Activated B cell treated with CpG ODN at 0.5 μM for 24 hours (primary cell): ENCODE measurements around the gene MFSD1. TPM values are rescaled to one million over a fixed set of nuclear protein-coding genes. Genes with fewer than 3 reads are reported as not detected.

Source experiments
- ATAC-seq: fragments of 200-7000 bp; cut with Tn5 transposase; one replicate; pipeline ENCODE4 v1.10.0; 2021; ENCODE audit warnings: low read depth, mild to moderate bottlenecking, moderate library complexity
- CTCF ChIA-PET: fragments of 350-600 bp; sonication (Branson Sonifier 250); formaldehyde crosslinking; loops from one replicate; lab custom pipeline; 2021; ENCODE audit warnings: antibody characterized with exemption; lab: Charles Lee
- POLR2A ChIA-PET: fragments of 350-600 bp; sonication (Branson Sonifier 250); formaldehyde crosslinking; loops from one replicate; lab custom pipeline; 2021; ENCODE audit warnings: antibody characterized with exemption; lab: Charles Lee
- DNase-seq: peaks from one replicate; pipeline ENCODE4 v3.0.0; 2022
- H3K27ac Mint-ChIP-seq: one replicate; pipeline ENCODE4 v1.8.0; 2020; ENCODE audit warnings: mixed read lengths
- H3K27me3 Mint-ChIP-seq: one replicate; pipeline ENCODE4 v1.8.0; 2021; ENCODE audit warnings: mixed read lengths
- H3K36me3 Mint-ChIP-seq: one replicate; pipeline ENCODE4 v1.8.0; 2021; ENCODE audit warnings: low read depth, mixed read lengths
- H3K4me1 Mint-ChIP-seq: one replicate; pipeline ENCODE4 v1.8.0; 2021; ENCODE audit warnings: mixed read lengths
- H3K4me3 Mint-ChIP-seq: one replicate; pipeline ENCODE4 v1.8.0; 2020; ENCODE audit warnings: mild to moderate bottlenecking, mixed read lengths
- H3K9me3 Mint-ChIP-seq: one replicate; pipeline ENCODE4 v1.8.0; 2020; ENCODE audit warnings: mixed read lengths
- CTCF ChIP-seq: fragments of 200-600 bp; IDR thresholded peaks from one replicate; pipeline ENCODE4 v1.8.0; 2022; ENCODE audit warnings: antibody characterized with exemption, mild to moderate bottlenecking
- intact Hi-C: fragments of 100-400 bp; cut with micrococcal nuclease; formaldehyde crosslinking; loops from one replicate; pipeline ENCODE4 v1.15.1; 2024
- total RNA-seq: library from RNA; stranded (reverse); gene quantifications from 2 replicates; pipeline ENCODE4 v1.2.3, GENCODE V29; 2022

The MFSD1 gene
- total RNA-seq, 1 donor from 2014 or later: 41.6 TPM

- ATAC-seq (no peak), DNase-seq (no peak)
- no peaks in the 10 kb centered on the region for H3K4me1 Mint-ChIP-seq
- H3K4me3 Mint-ChIP-seq: no peak overlapping the region
- ChIA-PET CTCF (no interaction called here), POLR2A (no interaction called here)
- peaks cover 2% of the 10 kb centered on the region for H3K9me3 Mint-ChIP-seq
- TF ChIP-seq CTCF: no peak
- H3K27me3 Mint-ChIP-seq: no peaks in the 10 kb centered on the region
- intact Hi-C loops: no loop called here
- no peaks in the 10 kb centered on the region for H3K36me3 Mint-ChIP-seq
- no peak overlapping the region for H3K27ac Mint-ChIP-seq
Measured at GRCh38 chr3:158782283-158782989, 19.4 kb upstream of the MFSD1 start.

GRCh38 chr3:158783051-158783450 is 18.8 kb upstream of the MFSD1 start:
- H3K9me3 Mint-ChIP-seq: peaks cover 2% of the 10 kb centered on the region
- DNase-seq (no peak), ATAC-seq (no peak)
- no peak overlapping the region for H3K4me3 Mint-ChIP-seq
- no peaks in the 10 kb centered on the region for H3K4me1 Mint-ChIP-seq
- intact Hi-C loops: no loop called here
- POLR2A ChIA-PET: no interaction called here
- CTCF ChIA-PET: interaction anchor here (0.8 kb wide), 1 partner anchor 55 kb away, joined by 3 read pairs; no protein-coding TSS in a partner anchor
- H3K27me3 Mint-ChIP-seq: no peaks in the 10 kb centered on the region
- no peak for TF ChIP-seq CTCF
- H3K36me3 Mint-ChIP-seq: no peaks in the 10 kb centered on the region
- no peak overlapping the region for H3K27ac Mint-ChIP-seq

GRCh38 chr3:158785972-158786371 is 15.9 kb upstream of the MFSD1 start:
- DNase-seq: no peak

GRCh38 chr3:158788446-158788845 is 13.4 kb upstream of the MFSD1 start:
- ChIA-PET CTCF (interaction anchor here (1.0 to 3.9 kb wide), 3 partner anchors 12 to 128 kb away, joined by 3 to 98 read pairs (median 10); no protein-coding TSS in a partner anchor), POLR2A (no interaction called here)
- Mint-ChIP-seq H3K4me3 (no peak overlapping the region), H3K4me1 (peaks cover 3% of the 10 kb centered on the region), H3K27me3 (no peaks in the 10 kb centered on the region), H3K9me3 (no peaks in the 10 kb centered on the region), H3K27ac (no peak overlapping the region), H3K36me3 (no peaks in the 10 kb centered on the region)
- TF ChIP-seq CTCF: no peak
- ATAC-seq (no peak), DNase-seq (no peak)
- intact Hi-C loops: no loop called here

More at GRCh38 chr3:158785972-158786371, 15.9 kb upstream of the MFSD1 start:
- no peak for TF ChIP-seq CTCF
- Mint-ChIP-seq H3K36me3 (no peaks in the 10 kb centered on the region), H3K4me1 (no peaks in the 10 kb centered on the region), H3K27me3 (no peaks in the 10 kb centered on the region), H3K27ac (no peak overlapping the region), H3K4me3 (no peak overlapping the region), H3K9me3 (no peaks in the 10 kb centered on the region)
- CTCF ChIA-PET: no interaction called here
- POLR2A ChIA-PET: no interaction called here
- no peak for ATAC-seq
- intact Hi-C loops: no loop called here

- Mint-ChIP-seq H3K27ac (no peak overlapping the region), H3K9me3 (no peaks in the 10 kb centered on the region), H3K36me3 (no peaks in the 10 kb centered on the region), H3K4me3 (no peak overlapping the region), H3K27me3 (no peaks in the 10 kb centered on the region), H3K4me1 (peaks cover 3% of the 10 kb centered on the region)
- no peak for ATAC-seq
- no peak for DNase-seq
- no peak for TF ChIP-seq CTCF
- ChIA-PET POLR2A (no interaction called here), CTCF (interaction anchor here (0.8 to 3.9 kb wide), 4 partner anchors 12 to 131 kb away, joined by 3 to 98 read pairs (median 7); partner anchors contain the start of gene MFSD1)
- intact Hi-C loops: no loop called here
Measured at GRCh38 chr3:158789592-158789991, 12.3 kb upstream of the MFSD1 start.
